HG02678 (cell line): ENCODE measurements around the gene DDX17.
"Not testable (repeated sequence)": the region's sequence is repeated elsewhere in the genome, so short reads cannot be mapped to it uniquely, and the experiment has no call there.

Experiments used
- ATAC-seq: cut with Tn5 transposase; IDR thresholded peaks from one replicate; pipeline ENCODE4 v1.9.1; 2021; ENCODE audit warnings: mild to moderate bottlenecking, moderate library complexity; ENCODE audit not compliant: unreplicated experiment

DDX17 gene

DNA sequence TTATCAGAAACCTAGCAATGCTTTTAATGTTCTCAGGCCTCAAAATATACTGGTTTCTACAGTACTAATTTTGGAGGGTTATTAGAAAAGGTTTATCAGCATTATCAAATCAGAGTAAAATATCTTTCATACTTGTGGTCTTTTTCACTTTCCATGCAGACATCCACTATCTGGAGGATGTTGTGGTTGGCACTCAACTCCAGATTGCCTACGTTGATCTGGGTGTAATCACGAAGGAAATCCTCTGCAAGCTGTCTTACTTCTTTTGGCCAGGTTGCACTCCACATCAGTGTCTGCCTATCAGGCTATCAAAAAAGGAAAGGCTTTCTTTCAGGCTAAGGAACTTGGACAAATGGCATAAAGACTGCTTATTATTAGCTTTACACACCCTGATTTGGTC lies 11.6 kb downstream of the DDX17 start:
- ATAC-seq = no peak

DNA sequence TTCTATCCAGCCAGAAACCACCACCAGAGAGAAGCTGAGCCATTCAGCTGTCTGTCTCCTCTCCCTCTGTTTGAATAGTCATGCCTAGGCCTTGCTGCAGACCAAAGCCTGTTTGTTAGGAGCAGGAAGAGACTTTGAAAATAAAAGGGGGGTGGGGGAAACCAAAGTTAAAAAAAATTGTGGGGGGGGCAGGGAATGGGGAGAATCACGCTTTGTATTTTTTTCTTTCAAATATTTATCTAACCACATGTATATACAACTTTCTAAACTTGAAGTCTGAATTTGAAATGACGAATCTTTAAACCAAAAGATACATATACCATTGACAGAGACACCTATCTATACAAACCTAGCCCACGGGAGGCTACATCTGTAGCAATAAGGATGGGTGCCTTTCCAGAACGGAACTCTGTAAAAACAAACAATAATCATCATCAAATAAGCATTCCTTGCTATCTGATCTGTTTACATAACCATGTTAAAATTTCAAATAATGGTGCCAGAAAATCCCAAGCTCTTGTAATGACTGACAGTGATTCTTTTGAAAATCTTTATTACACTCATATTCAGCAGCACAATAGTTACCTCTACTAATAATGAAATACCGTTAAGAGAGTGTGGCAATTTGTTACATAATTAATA lies 14.3 kb downstream of the DDX17 start:
- no peak for ATAC-seq

DNA sequence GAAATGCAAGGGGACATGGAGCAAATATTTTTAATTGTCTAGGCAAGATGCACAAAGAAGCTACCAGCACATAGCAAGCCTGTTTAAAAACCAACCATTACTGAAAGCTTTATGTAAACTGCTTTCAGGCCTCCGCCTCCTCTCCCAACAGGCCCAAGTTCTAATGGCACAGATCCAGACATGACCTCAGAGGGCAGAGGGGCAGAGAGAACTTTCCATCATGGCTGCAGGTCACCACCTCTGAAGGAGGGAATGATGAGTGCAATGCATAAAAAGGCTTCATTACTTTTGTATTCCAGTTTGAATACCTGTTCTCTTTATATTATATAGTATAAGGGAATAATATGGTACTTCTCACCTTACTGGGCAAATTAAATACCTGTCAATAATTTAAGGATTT lies 15.2 kb downstream of the DDX17 start:
- no peak for ATAC-seq

DNA sequence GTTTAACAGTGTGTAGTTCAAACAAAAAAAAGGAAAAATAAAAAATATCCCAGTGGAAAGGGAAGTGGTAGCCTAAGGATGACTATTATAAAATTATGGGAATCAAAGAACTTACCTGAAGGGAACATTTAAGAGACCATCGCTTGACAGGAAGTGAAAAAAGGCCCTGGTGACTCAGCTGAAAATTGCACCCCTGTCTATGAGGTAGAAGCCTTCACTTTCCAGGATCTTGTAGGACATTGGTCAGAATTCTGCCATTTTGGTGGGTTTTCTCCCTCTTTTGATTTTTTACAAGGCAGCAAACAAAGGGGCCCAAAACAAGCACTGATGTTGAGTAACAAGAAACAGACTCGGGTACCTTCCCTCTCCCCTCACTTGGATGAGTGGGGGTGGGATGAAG lies 15.6 kb downstream of the DDX17 start:
- no peak for ATAC-seq

DNA sequence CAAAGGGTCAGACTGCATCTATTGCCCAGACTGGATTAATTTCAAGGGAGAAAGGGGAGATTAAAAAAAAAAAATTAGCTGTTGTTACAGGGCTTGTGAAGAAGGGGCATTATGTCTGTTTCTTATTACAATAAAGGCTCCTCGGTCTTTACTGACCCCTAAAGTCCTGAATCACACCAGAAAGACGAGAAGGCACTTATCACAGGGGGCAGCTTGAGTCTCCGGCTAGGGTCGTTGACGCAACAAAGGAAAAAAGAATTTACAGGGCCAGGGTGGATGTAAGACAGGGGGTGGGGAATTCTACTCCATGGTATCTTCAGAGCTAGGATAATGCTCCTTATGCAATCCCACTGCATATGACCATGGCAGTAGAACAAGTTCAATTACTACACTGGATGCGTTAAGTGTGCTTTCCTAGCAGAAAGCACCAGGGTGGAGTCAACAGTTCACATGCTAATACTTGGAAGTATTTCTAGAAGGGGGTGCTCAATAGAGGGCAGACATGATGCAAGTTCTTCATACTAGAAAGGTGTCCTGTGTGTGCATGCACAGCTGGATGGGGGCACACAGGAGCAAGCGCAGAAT lies 16.5 kb downstream of the DDX17 start:
- ATAC-seq = no peak

DNA sequence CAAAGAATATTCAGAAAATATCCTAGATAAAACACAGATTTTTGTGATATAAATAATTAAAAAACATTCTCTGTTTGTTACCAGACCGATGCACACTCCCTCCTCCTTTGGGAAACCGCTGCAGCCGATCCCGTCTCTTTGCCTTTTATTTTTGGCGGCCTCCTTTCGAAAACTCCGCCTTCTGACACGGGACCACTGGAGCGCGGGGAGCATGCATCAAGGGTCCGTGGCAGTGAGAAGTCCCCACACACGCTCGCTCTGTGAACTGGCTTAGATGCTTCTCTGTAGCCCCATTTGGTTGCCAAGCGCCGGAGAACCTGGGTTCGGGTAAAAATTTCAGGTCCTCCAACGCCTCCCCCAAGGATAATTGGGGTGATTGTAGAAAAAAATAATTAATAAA lies 17.0 kb downstream of the DDX17 start:
- no peak for ATAC-seq

DNA sequence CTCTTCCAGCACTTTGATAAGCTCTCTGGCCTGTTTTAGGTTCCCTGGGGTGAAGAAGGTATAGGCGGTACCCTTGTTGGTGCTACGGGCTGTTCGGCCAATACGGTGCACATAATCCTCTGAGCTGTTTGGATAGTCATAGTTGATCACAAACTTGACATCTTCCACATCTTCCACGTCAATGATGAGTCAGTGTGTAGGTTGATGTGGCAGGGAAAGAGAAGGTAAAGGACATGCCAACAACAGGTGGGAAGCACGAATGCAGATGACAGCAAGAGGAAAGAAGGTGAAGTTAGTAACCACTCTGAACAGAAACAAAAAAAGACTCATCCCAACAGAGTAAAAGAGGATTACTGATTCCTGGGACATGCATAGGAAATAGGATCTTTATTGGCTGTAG lies 18.2 kb downstream of the DDX17 start:
- ATAC-seq = no peak

DNA sequence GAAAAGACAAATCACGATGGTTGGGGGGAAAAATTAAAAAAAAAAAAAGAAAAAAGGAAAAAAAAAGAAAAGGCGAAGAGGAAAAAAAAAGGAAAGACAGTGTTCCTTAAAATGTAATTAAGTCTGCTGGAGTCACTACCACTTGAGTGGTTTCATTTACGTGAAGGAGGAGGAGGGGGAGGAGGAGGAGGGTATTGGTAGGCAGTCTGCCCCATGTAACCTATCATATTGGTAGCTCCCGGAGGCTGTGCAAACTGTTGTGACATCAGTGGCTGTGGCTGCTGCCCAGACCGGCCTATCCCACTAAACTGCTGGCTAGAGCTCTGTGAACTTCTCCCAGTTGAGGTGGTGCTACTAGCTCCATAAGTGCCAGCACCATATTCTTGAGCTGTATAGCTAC lies 20.3 kb downstream of the DDX17 start:
- no peak for ATAC-seq

DNA sequence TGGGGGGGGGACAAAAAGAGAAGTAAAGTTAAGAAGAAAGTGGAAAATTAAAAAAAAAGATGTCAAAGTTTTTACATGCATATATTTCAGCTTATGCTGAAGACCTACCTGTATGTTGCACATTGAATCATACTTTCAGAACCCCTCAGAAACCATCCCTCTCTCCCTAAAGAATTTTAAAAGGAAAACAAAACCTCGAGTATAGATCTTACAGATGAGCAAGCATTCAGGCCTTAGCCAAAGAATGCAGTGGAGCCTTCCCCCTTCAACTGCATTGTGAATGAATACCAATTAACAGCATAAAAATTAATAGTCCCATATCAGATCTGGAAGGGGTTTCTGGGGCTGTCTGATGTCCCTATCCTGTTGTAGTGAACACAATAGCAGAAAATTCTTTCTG lies 21.9 kb downstream of the DDX17 start:
- no peak for ATAC-seq

DNA sequence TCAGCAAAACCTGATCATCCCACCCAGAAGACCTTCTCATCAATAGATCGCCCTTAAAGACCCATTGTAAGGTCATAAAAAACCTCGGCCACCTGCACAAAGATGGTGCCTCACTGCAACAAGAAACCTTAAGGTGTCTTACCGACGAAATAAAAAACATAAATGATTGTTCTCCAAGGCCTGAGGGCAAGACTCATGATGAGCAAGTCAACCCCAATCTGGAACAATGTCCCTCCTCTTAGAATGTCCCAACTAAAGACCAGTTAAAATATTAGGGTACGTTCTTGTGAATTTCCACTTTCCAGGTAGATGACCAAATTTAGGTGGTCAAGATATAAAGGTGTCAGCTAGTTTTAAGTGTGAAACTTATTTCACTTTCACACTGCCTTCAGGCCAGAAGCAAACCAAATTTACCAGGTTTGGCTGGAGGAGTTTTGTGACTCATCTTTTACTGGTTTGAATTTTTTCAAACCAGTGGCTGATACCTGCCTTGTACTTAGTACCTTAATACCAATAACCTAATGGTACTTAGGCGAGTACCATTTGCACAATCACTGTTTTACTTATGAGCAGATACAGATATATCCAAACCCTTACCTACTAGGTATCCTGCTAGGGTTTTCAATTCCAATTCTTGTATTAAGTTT lies 23.3 kb downstream of the DDX17 start:
- ATAC-seq = no peak

DNA sequence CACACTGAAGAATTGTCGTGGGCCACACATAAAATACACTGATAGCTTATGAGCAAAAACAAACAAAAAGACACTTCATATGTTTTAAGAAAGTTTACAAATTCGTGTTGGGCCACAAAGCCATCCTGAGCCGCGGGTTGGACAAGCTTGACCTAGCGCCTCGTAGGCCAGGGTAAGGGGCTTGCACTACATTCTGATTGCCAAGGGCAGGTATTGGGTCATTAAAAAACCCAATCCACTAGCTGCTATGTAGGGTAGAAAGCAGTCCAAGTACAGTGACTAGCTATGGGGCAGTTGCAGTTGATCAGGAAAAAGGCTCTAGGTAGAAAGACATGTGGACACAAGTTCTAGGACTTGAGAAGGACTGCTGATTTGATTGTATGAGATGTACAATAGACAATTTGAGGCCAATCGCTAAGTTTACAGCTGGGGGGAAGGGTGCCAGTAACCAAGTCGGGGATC lies 24.2 kb downstream of the DDX17 start:
- ATAC-seq = no peak

DNA sequence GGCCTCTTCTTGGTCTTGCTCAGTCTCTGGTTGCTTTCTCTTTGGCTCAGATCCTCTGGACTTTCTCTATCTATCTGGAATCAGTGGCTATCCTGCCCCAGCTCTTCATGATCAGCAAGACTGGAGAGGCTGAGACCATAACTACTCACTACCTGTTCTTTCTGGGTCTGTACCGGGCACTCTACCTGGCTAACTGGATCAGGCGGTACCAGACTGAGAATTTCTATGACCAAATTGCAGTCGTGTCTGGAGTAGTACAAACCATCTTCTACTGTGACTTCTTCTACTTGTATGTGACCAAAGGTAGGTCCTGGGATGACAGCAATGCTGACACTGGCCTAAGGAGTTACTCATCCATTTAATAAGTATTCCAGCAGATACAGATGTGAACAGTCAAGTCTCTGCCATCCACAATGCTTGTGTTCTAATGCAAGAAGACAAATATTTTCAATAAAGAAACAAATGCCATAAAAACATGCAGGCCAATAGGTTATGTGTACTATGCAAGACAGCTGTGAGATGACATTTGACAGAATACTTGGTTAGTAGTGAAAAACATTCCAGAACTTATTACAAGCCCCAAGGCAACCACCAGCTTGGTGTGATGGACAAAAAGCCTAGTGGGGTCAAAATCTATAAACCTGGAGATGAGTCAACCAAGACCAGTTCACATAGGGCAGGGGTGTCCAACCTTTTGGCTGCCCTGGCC lies 24.8 kb downstream of the DDX17 start:
- ATAC-seq = no peak

DNA sequence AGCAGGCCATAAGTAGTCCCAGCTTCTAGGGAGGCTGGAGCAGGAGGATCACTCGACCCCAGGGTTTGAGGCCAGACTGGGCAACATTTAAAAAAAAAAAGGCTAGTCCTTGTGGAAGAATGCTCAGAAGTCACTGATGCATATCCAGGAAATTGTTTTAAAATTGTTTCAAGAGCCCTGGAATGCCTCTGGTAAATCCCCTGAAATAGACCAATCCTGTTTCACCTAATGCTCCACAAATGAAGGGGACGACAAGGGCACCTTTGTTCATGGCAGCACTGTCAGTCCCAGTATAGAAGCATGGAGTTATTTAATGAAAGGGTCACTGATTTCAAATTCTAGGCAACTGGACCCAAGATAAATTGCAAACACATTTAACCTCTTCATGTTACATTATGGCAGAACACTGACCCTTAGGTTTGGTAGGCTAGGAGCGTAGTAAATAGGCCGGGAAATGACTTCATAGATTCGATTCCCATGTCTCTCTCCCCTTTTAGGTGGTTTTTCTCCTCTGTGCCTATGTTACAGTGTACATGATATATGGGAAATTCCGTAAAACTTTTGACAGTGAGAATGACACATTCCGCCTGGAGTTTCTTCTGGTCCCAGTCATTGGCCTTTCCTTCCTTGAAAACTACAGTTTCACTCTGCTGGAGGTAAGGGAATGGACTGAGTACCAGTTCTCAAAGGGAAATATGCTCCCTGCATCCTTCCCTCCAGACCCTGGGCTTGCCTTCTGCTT lies 26.8 kb downstream of the DDX17 start:
- ATAC-seq = no peak

DNA sequence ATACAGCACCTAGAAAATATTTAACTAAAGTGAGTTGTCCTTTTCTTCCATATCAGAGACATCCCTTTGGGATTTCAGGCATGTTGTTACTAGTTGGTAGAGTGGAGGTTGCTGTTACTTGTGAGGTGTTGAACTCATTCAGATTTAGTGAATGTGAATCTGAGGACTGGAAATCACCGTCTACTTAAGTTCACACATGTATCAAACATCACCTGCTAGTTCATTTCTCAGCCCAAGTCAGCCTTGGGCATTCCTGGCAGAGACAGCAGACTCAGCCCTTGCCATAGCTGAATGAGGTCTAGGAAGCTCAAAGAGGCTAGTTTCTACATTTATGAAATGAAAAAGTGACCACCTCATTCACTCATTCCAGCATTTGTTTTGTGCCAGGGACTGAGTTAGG lies 28.5 kb downstream of the DDX17 start:
- no peak for ATAC-seq

DNA sequence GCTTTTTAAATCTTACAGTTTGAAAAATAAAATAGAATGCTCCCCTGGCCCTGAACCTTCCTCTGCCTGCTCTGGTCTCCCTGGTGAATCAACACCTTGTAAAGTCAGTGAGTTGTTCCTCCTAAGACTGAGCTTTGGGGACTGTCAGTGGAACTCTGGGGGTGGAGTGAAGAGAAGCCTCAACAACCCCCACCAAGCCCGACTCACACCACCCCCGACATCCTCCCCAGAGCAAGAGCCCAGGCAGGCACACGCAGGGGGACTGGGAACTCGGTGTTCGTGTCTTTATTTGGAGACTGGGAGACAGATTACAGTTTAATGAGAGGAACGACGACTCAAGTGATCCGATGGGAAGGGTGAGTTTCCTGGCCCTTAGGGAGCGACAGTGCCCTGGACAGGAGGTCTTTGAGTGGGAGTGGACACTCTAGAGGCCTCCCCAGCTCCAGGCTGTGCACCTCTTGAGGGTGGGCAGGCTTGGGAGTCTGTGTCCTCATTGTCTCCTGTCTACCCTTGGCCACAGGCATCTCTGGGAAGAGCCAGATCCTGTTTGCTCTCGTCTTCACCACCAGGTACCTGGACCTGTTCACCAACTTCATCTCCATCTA lies 32.0 kb downstream of the DDX17 start:
- ATAC-seq = no peak

DNA sequence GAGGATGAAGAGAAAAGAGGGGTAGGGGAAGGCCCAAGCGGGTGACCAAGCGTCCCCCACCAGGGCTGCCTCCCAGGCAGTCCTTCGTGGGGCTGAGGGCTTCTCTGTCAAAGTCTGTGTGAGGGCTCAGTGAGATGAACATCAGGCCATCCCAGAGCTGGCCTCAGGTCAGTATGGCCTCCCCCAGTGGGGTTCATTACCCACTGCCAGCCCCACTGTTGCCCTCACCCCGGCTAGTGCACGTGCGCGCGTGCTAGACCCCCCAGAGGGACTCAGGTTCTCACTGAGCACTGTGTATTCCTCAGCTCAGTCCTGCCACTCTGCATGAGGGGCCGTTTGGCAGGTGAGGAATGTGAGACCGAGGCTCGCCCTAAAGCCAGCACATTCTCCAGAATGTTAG lies 34.9 kb downstream of the DDX17 start:
- no peak for ATAC-seq

DNA sequence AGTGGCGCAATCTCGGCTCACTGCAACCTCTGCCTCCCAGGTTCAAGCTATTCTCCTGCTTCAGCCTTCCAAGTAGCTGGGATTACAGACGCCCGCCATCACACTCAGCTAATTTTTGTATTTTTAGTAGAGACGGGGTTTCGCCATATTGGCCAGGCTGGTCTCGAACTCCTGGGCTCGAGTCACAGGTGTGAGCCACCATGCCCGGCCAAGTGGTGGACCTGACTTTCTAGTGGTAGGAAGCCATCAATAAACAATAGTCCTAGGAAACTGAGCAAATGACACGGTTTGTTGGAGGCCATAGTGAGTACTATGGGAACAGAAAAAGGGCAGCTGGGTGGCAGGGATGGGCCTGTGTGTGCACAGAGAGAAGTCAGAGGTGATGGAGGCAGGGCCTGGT lies 35.9 kb downstream of the DDX17 start:
- not testable (repeated sequence) for ATAC-seq

DNA sequence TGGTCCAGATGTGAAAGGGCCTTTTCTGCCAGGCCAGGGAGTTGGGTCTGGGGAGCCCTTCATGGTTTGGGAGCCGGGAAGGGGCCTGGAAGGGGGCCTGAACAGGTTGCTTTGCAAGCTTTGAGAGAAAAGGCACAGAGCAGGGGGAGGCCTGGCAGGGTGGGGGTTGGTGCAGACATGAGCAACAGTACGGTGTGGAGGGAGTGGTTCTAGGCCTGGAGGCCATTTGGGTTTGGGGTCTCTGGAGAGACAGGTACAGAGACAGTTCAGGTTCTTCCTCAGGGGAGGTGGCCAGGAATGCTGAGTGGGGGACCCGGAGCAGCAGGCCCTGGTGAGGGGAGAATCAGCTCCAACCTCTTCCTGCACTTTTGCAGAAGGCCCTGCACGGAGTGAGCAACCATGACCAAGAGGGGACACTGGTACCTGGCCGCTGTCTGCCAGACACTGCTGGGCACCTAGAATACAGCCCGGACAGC lies 36.8 kb downstream of the DDX17 start:
- ATAC-seq = no peak

DNA sequence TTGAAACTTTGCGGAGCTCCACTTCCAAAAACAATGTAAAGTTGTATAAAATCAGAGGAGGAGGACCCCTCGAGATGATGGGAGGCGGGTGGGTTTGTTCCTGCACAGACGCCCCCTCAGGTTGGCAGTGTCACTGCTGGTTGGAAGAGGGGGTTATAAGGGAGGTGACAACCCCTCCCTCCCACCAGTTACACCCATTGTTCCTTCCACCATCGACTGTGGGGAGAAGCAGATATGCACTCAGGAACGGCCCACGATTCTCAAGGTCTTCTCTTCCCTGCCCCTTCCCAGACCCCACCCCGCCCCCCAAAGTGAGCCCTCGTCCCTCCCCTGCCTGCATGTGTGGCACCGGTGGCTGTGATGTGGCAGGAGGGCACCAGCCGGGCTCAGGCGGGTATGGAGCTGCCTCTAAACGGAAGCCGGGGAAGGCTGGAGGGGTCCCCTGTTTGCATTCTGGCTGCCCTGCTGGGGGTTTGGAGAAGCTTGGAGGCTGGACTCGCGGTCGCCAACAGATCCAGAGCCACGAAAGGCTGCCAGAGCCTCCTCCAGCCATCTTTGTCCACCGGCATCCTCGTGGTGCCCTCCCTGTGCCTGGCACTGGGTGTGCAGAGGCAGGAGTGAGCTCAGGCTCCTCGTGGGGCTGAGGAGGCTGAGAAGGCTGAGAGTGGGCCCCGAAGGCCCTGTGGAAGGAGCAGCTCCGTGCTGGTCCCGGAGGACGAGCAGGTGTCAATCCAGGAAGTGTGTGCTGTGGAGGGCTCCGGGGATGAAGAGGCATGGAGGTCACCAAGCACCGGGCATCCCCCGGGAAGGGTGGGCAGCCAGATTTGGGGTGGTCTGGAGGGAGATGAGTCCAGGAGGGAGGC lies 37.4 kb downstream of the DDX17 start:
- ATAC-seq = no peak
